ENCODE data around the gene PRR15L. TPM values are rescaled to one million over a fixed set of nuclear protein-coding genes. Genes with fewer than 3 reads are reported as not detected.

PRR15L gene
- total RNA-seq, 1 donor from 2014 or later, result 2.2 TPM

- DNase-seq (ENCODE audit: extremely low spot score in 2 of 2), result no peak
- Histone ChIP-seq H3K36me3 (peaks cover 0 to 10% of the 10 kb centered on the region in 2 donors), H3K27ac (no peak overlapping the region), H3K4me1 (peaks cover 27% of the 10 kb centered on the region), H3K4me3 (no peak overlapping the region), H3K9me3 (no peaks in the 10 kb centered on the region), H3K27me3 (no peaks in the 10 kb centered on the region)
- intact Hi-C loops (cut with DNase I), result loop anchor here (10.0 kb wide), 2 partner anchors 52 to 78 kb away; partner anchors contain the start of gene SP2
- TF ChIP-seq POLR2A (IDR thresholded peaks at IDR 0.05) (no peak), CTCF (IDR thresholded peaks at IDR 0.05) (no peak), POLR2AphosphoS5 (IDR thresholded peaks at IDR 0.05; ENCODE audit: insufficient read depth in 1 of 2, low read depth in 1 of 2) (no peak)
Measured at GRCh38 chr17:47946516-47946915, 11.2 kb downstream of the PRR15L start.

- Histone ChIP-seq H3K9me3 (no peaks in the 10 kb centered on the region), H3K27ac (no peak overlapping the region), H3K27me3 (no peaks in the 10 kb centered on the region), H3K4me1 (peaks cover 30% of the 10 kb centered on the region), H3K4me3 (no peak overlapping the region), H3K36me3 (peaks cover 0 to 10% of the 10 kb centered on the region in 2 donors)
- no peak for DNase-seq (ENCODE audit: extremely low spot score in 2 of 2)
- no peak for TF ChIP-seq POLR2A (IDR thresholded peaks at IDR 0.05)
- no peak for TF ChIP-seq POLR2AphosphoS5 (IDR thresholded peaks at IDR 0.05; ENCODE audit: insufficient read depth in 1 of 2, low read depth in 1 of 2)
- no peak for TF ChIP-seq CTCF (IDR thresholded peaks at IDR 0.05)
- intact Hi-C loops (cut with DNase I), result loop anchor here (10.0 kb wide), 2 partner anchors 51 to 79 kb away; partner anchors contain the start of gene SP2
Measured at GRCh38 chr17:47945529-47946508, 11.9 kb downstream of the PRR15L start.

- intact Hi-C loops (cut with DNase I), result loop anchor here (10.0 kb wide), 2 partner anchors 50 to 80 kb away; partner anchors contain the start of gene SP2
- H3K27ac ChIP-seq, result no peak overlapping the region
- H3K27me3 ChIP-seq, result no peaks in the 10 kb centered on the region
- H3K4me3 ChIP-seq, result no peak overlapping the region
- H3K9me3 ChIP-seq, result no peaks in the 10 kb centered on the region
- H3K36me3 ChIP-seq, result peaks cover 0 to 10% of the 10 kb centered on the region in 2 donors
- TF ChIP-seq POLR2AphosphoS5 (IDR thresholded peaks at IDR 0.05; ENCODE audit: insufficient read depth in 1 of 2, low read depth in 1 of 2) (no peak), POLR2A (IDR thresholded peaks at IDR 0.05) (no peak), CTCF (IDR thresholded peaks at IDR 0.05) (no peak)
- no peak for DNase-seq (ENCODE audit: extremely low spot score in 2 of 2)
- peaks cover 36% of the 10 kb centered on the region for H3K4me1 ChIP-seq
Measured at GRCh38 chr17:47945080-47945479, 12.6 kb downstream of the PRR15L start.

GRCh38 chr17:47942568-47942967, 15.1 kb downstream of the PRR15L start:
- intact Hi-C loops (cut with DNase I), result loop anchor here (10.0 kb wide), 2 partner anchors 48 to 82 kb away; partner anchors contain the start of gene SP2
- peaks cover 0 to 10% of the 10 kb centered on the region in 2 donors for H3K36me3 ChIP-seq
- peak overlapping the region in 1 of 2 donors; percentile 90 for H3K4me3 ChIP-seq
- no peaks in the 10 kb centered on the region for H3K27me3 ChIP-seq
- H3K4me1 ChIP-seq, result peaks cover 22% of the 10 kb centered on the region
- no peak for DNase-seq (ENCODE audit: extremely low spot score in 2 of 2)
- H3K9me3 ChIP-seq, result no peaks in the 10 kb centered on the region
- no peak overlapping the region for H3K27ac ChIP-seq
- TF ChIP-seq POLR2AphosphoS5 (IDR thresholded peaks at IDR 0.05; ENCODE audit: insufficient read depth in 1 of 2, low read depth in 1 of 2) (no peak), POLR2A (IDR thresholded peaks at IDR 0.05) (no peak), CTCF (IDR thresholded peaks at IDR 0.05) (no peak)
